ENCODE measurements around the gene MRGPRF.

DNA sequence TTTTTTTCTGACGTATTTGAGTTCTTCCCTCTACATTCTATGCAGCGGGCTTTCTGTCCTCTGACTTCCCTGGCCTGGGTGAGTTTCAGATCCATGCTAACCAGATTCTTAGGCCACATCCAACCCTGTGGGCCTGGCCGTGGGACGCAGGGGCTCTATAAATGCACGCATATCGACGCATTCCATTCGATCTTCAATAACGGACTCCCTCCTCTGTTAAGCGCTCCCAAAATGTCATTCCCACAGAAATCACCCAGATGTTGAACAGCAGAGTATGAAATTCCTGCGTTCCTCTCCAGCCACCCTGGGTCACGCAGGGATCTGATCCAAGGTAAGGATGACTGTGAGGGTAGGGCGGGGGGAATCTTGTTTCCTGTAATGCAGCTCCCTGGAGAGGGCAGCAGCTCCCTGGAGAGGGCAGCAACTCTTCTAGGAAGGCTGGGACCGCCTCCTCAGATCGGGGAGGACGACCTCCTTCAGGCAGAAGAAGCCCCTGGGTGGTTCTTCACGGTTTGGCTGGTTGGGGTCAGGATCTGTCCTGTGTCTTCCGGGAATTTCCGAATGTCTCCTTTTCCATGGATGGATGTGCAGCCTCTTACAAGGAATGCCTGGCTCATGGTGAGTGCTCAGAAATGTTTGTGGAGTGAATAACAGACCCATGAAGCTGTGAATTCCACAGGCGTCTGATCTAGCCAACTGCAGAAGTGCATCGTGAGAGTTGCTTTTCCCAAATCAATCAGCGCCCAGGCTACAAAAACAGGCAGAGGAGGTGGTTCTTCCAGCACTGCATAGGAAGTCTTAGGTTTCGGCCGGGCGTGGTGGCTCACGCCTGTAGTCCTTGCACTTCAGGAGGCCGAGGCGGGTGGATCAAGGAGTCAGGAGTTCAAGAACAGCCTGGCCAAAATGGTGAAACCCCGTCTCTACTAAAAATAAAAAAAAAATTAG is 44.5 kb downstream of the MRGPRF start:
- TF ChIP-seq TAF1 (IDR thresholded peaks at IDR 0.05; ENCODE audit: low read depth, low read length) (no peak), POLR2AphosphoS5 (IDR thresholded peaks at IDR 0.05; ENCODE audit: low read depth, low read length) (no peak)
